ENCODE data around the gene LYZ.

LYZ gene

GRCh38 chr12:69338936-69339335, 9.2 kb upstream of the LYZ start:
- no peak for DNase-seq (ENCODE audit: low read depth)

GRCh38 chr12:69339999-69340398, 8.2 kb upstream of the LYZ start:
- DNase-seq (ENCODE audit: low read depth): no peak

DNA sequence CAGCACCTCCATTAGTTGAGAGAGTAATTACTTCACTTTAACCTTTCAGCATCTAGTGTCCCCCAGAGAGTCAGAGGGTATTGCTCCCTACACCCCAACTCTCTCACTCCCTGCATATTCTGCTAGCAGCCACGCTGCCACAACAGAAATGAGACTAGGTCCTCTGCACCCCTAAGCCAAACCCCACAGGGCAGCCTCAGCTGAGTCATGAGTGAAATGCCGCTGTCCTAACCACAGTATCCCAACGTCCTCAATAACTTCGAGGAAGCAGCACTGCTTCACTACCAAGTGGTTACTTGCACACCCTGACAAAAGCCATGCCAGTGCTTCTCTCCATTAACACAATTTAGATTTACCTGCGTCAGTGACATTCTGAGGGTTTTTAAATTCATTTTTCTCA, 6.9 kb upstream of the LYZ start:
- DNase-seq (ENCODE audit: low read depth): no peak

DNA sequence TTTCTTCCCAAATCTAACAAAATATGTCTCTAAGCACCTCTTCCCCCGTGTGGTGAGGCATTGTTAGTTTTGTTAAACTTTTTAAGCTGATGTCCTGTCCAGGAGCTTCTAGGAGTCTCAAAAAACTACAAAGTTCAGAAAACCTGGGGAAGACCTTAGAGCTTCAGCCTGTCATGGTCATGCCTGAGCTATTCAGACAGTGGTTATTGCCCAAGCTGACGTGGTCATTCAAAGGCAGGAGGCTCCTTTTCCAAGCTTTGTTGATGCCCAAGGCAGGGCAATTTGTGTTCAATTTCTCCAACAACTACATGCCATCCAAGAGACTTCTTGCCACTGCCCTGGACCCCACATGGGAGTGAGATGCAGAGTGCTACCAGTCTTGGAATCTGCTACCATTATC, 5.8 kb upstream of the LYZ start:
- DNase-seq (ENCODE audit: low read depth): no peak

- no peak for DNase-seq (ENCODE audit: low read depth)
Observed at GRCh38 chr12:69343357-69343756, 4.8 kb upstream of the LYZ start.

DNA sequence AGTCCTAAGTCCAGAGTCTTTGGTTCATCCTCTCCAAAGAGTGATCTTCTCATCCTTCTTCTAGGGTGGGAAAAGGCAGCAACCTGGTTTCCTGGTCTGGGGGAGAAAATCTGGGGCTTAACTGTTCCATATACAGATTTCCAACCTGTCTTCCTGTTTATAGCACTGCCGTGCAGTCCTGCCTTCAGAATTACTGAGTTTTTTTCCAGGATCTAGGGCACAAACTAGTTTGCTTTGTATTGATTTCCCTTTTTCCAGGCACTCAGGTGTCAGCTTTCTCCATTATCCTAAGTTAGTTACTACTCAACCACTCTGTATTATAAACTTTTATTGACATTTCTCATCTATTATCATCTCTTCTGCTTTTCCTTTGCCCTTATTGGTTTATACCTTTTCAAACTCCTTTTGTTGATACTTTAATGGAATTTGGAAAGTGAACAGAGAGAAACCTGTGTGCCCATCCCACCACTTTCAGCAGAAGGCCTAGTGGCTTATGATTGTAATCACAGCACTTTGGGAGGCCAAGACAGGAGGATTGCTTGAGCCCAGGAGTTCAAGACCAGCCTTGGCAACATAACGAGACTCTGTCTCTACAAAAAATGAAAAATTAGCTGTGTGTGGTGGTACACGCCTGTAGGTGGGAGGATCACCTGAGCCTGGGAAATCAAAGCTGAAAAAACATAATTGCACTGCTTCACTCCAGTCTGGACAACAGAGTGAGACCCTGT, 4.1 kb upstream of the LYZ start:
- no peak for DNase-seq (ENCODE audit: low read depth)

DNA sequence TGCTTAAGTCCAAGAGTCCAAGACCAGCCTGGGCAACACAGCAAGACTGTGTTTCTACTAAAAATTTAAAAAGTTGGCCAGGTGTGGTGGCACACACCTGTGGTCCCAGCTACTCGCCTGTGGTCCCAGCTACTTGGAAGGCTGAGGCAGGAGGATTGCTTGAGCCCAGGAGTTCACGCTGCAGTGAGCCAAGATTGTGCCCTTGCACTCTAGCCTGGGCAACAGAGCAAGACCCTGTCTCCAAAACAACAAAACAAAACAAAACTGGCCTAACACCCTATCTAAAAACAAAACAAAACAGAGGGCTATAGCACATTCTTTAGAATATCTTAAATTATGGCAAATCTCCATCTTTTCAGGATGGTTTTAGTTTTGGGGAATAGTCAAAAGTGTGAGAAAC, 3.1 kb upstream of the LYZ start:
- no peak for DNase-seq (ENCODE audit: low read depth)

GRCh38 chr12:69345742-69346141, 2.4 kb upstream of the LYZ start:
- DNase-seq (ENCODE audit: low read depth): no peak

DNA sequence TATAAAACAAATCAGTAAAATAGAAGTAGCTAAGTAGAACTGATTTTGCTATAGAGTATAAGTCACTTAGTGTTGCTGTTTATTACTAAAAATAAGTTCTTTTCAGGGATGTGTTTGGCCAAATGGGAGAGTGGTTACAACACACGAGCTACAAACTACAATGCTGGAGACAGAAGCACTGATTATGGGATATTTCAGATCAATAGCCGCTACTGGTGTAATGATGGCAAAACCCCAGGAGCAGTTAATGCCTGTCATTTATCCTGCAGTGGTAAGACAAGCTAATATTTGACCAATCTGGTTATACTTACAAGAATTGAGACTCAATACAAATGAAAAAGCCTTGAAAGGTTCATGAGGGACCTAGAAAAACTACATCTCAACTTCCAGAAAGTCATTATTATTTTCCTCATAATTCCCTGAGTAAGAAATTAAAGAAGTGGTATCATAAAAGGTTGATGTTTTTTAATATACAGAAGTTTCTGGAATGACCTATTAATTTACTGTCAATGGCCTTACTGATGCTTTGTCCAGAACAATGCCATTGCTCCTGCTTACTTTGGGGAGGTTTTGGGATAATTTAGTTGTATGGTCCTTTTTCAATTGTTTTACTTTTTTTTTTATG, 1.9 kb downstream of the LYZ start:
- DNase-seq (ENCODE audit: low read depth): no peak

DNA sequence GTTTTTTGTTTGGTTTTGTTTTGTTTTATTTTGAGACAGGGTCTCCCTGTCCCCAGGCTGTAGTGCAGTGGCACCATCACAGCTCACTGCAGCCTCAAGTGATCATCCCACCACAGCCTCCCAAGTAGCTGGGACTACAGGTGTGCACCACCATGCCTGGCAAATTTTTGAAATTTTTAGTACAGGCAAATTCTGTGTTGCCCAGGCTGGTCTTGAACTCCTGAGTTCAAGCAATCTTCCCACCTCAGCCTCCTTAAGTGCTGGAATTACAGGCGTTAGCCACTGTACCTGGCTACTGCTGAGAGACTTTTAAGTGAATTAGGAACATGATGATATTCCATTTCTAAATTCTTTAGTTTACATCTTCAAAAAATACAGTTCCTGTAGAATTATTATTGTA, 2.6 kb downstream of the LYZ start:
- no peak for DNase-seq (ENCODE audit: low read depth)

DNA sequence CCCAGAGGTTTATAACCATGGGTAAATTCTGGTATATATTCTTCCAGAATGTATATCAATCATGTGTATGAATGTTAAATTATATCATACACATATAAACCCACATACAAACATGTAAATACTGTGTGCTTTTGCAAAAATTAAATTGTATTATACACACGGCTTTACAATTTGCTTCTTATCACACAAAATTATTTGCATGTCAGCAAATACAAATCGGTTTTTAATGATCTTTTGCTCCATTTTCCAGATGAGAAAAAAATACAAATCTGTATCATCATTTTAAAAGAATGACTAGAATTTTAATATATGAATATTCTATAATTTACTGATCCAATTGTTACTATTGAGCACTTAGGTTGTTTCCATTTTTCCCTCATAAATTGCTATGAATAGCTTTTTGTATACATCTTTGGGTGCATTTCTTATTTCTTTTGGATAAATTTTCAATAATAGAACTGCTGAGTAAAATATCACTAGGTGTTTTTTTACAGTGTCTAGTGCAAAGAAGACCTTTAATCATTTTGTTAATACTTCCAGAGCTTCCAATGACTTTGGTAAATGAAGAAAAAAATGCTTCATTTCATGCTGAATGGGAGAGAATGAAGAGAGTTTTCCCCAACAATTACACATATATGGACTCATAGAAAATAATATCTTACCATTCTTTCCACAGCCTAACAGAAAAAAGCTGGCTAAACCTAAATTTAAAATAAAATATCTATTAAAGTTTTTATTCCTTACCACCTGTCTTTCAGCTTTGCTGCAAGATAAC, 3.5 kb downstream of the LYZ start:
- no peak for DNase-seq (ENCODE audit: low read depth)

- no peak for DNase-seq (ENCODE audit: low read depth)
Observed at GRCh38 chr12:69352904-69353303, 4.7 kb downstream of the LYZ start.

- DNase-seq (ENCODE audit: low read depth): no peak
Observed at GRCh38 chr12:69354172-69354555, 6.0 kb downstream of the LYZ start.

DNA sequence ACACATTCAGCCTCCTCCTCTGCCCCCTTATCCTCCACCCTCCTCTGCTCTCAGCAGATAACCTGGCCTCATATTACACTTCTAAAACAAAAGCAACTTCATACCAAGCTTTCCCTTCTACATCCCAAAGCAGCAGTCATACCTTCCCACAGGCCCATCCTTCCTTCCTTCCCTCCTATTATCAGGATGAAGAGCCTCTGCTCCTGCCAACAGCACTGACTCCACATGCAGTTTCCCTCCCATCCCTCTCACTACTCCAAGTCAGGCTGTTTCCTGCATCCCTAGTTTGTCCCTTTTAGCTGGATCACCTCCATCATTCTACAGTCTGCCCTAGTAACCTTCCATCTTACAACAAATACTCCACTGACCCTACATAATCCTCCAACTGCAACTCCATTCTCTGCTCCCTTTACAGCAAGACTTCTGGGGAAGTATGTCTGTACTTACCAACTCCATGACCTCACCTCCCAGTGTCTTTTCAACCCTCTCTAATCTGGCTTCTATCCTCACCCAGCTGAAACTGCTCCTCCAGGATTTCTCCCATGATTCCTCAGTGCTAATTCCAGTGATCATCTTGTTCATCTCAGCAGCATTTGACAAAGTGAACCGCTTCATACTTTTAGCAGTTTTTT, 6.5 kb downstream of the LYZ start:
- no peak for DNase-seq (ENCODE audit: low read depth)

DNA sequence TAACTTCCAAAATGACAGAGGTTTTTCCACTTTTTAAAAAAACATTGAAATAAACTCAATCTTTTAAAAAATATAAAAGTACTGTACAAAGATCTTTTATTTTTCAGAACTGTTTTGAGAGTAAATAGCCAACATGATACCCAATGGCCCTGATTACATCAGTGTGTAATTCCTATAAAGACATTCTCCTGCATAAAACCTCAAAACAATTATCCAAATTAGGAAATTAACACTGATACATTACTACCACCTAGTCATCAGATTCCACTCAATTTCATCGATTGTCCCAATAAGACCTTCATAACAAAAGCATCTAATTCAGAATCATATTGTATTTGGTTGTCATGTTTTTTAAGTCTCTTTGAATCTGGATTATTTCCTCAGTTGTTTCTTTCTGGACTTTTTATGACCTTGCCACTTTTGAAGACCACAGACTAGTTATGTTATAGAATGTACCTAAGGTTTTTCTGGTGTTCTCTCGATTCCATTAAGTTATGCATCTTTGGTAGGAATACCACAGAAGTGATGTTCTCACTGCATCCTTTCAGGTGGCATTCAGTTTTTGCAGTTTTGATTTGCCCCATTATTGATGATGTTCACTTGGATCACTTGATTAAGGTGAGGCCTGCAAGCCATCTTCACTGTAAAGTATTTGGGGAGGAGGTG, 7.3 kb downstream of the LYZ start:
- DNase-seq (ENCODE audit: low read depth): no peak

GRCh38 chr12:69359531-69360347, 11.6 kb downstream of the LYZ start, which contains the start of gene YEATS4:
TSS of gene YEATS4 (plus strand) at chr12:69359743. CDS start at chr12:69359973, 230 bp downstream.
- peak; percentile 79 for DNase-seq (ENCODE audit: low read depth)

- no peak for DNase-seq (ENCODE audit: low read depth)
Observed at GRCh38 chr12:69360348-69360672, 12.1 kb downstream of the LYZ start.

- DNase-seq (ENCODE audit: low read depth): no peak
Observed at GRCh38 chr12:69366796-69367195, 18.6 kb downstream of the LYZ start.

DNA sequence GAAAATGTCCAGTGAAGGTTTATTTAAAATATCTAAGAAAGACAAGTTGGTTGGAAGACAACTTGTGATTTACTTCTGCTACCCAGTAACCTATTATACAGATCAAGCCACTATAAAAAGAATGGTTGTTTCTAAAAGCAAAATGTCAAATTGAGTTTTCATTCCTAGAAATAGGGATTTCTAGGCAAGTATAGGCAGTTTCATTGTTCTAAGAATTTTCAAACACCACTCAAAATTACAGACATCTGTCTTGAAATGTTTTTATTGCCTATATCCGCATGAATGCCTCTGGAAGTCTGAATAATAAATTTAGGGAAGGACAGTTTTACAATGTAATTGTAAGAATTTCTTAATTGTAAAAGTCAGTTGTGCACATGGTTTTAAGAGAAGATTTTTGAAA, 20.0 kb downstream of the LYZ start:
- no peak for DNase-seq (ENCODE audit: low read depth)

- no peak for DNase-seq (ENCODE audit: low read depth)
Observed at GRCh38 chr12:69383074-69383473, 34.9 kb downstream of the LYZ start.

GRCh38 chr12:69385038-69385437, 36.9 kb downstream of the LYZ start:
- DNase-seq (ENCODE audit: low read depth): no peak
